B cell (primary cell): ENCODE results near the gene SORL1-AS1.

ENCODE experiments used
- ATAC-seq: fragments of 200-7000 bp; cut with Tn5 transposase; one replicate; pipeline ENCODE4 v1.10.0; 2021; ENCODE audit warnings: low read depth, mild to moderate bottlenecking, moderate number of reproducible peaks, moderate library complexity
- CTCF ChIA-PET: fragments of 350-600 bp; sonication (Branson Sonifier 250); formaldehyde crosslinking; loops from one replicate; lab custom pipeline; 2021; ENCODE audit warnings: antibody characterized with exemption, inconsistent platforms; lab: Charles Lee
- POLR2A ChIA-PET: fragments of 350-600 bp; sonication (Branson Sonifier 250); formaldehyde crosslinking; loops from one replicate; lab custom pipeline; 2021; ENCODE audit warnings: antibody characterized with exemption; lab: Charles Lee
- DNase-seq: peaks from one replicate; pipeline ENCODE4 v3.0.0; 2013
- H2AFZ ChIP-seq: 2 replicates; pipeline ENCODE4 v1.6.1; 2012; ENCODE audit warnings: mild to moderate bottlenecking, low read depth, low read length; ENCODE audit not compliant: insufficient read depth, poor library complexity, severe bottlenecking
- H3K27ac ChIP-seq, 2 donors: 1 replicate in 1 of 2; 2 replicates in 1 of 2; pipeline ENCODE4 v1.5.1; 2012 to 2013; ENCODE audit warnings: low read length in 2 of 2, mild to moderate bottlenecking in 2 of 2, moderate library complexity in 1 of 2
- H3K27me3 ChIP-seq, 4 experiments: fragments of 200-600 bp in 1 of 4; sonication (generic) in 1 of 4; replicated peaks in 1 of 4; 1 replicate in 2 of 4; 2 replicates in 2 of 4; pipeline versions ENCODE4 v1.6.1 to v1.7.0; 2013 to 2016; ENCODE audit warnings: low read length in 3 of 4, mild to moderate bottlenecking in 2 of 4, mixed read lengths in 1 of 4, moderate library complexity in 1 of 4; ENCODE audit not compliant: insufficient read depth in 4 of 4, control insufficient read depth in 3 of 4; ENCODE audit errors: control extremely low read depth in 1 of 4
- H3K36me3 ChIP-seq, 2 experiments: replicated peaks in 1 of 2; 1 replicate in 1 of 2; 2 replicates in 1 of 2; pipeline versions ENCODE4 v1.6.1 to v1.7.1; 2013; ENCODE audit warnings: low read length in 1 of 2; ENCODE audit not compliant: insufficient read depth in 2 of 2, control insufficient read depth in 1 of 2; ENCODE audit errors: control extremely low read depth in 1 of 2, extremely low read depth in 1 of 2
- H3K4me1 ChIP-seq, 2 donors: fragments of 200-600 bp in 1 of 2; sonication (generic) in 1 of 2; 1 replicate in 1 of 2; 2 replicates in 1 of 2; pipeline versions ENCODE4 v1.5.1 to v1.6.1; 2013 to 2017; ENCODE audit warnings: low read length in 2 of 2; ENCODE audit not compliant: control insufficient read depth in 2 of 2, insufficient read depth in 2 of 2
- H3K4me2 ChIP-seq: replicated peaks from 2 replicates; pipeline ENCODE3; 2012; ENCODE audit warnings: mild to moderate bottlenecking, low read depth, low read length; ENCODE audit not compliant: poor library complexity, severe bottlenecking
- H3K4me3 ChIP-seq, 5 experiments: fragments of 200-600 bp in 1 of 5; sonication (generic) in 1 of 5; 1 replicate in 3 of 5; 2 replicates in 2 of 5; pipeline versions ENCODE4 v1.5.1 to v1.7.0; 2011 to 2016; ENCODE audit warnings: low read length in 4 of 5, mild to moderate bottlenecking in 4 of 5, low read depth in 2 of 5, control low read depth in 1 of 5, moderate library complexity in 1 of 5; ENCODE audit not compliant: insufficient read depth in 1 of 5; ENCODE audit errors: control extremely low read depth in 1 of 5, extremely low read depth in 1 of 5
- H3K79me2 ChIP-seq: fragments of 200-600 bp; sonication (generic); one replicate; pipeline ENCODE4 v1.6.0; 2016; ENCODE audit warnings: low read length; ENCODE audit not compliant: control insufficient read depth, insufficient read depth
- H3K9ac ChIP-seq: fragments of 200-600 bp; sonication (generic); 2 replicates; pipeline ENCODE4 v1.6.1; 2017; ENCODE audit warnings: mild to moderate bottlenecking, low read length, moderate library complexity
- H3K9me3 ChIP-seq, 3 donors: one replicate each; pipeline versions ENCODE4 v1.6.1 to v1.7.1; 2013; ENCODE audit warnings: low read length in 2 of 3; ENCODE audit not compliant: control insufficient read depth in 2 of 3, insufficient read depth in 1 of 3; ENCODE audit errors: control extremely low read depth in 1 of 3
- H4K20me1 ChIP-seq: 2 replicates; pipeline ENCODE4 v1.6.0; 2012; ENCODE audit warnings: mild to moderate bottlenecking, low read length; ENCODE audit not compliant: insufficient read depth, control insufficient read depth, poor library complexity, severe bottlenecking
- H3K27ac Mint-ChIP-seq: one replicate; pipeline ENCODE4 v1.8.0; 2021; ENCODE audit warnings: mixed read lengths
- H3K27me3 Mint-ChIP-seq: one replicate; pipeline ENCODE4 v1.8.0; 2021; ENCODE audit warnings: mixed read lengths
- H3K4me1 Mint-ChIP-seq: one replicate; pipeline ENCODE4 v1.8.0; 2021; ENCODE audit warnings: mixed read lengths
- H3K4me3 Mint-ChIP-seq: one replicate; pipeline ENCODE4 v1.8.0; 2021; ENCODE audit warnings: mixed read lengths
- H3K9me3 Mint-ChIP-seq: one replicate; pipeline ENCODE4 v1.8.0; 2022; ENCODE audit warnings: mixed read lengths; ENCODE audit not compliant: insufficient read depth
- EZH2 ChIP-seq: IDR thresholded peaks from 2 replicates; pipeline ENCODE4 v1.6.1; 2012; ENCODE audit warnings: borderline replicate concordance, low read depth, mild to moderate bottlenecking, moderate library complexity, low read length; ENCODE audit not compliant: insufficient read depth, poor library complexity, severe bottlenecking
- WGBS: methylation state at CpG from one replicate; pipeline ENCODE4 v1.1.5; 2013; ENCODE audit warnings: missing lambda C conversion rate; ENCODE audit not compliant: insufficient coverage; 5-methylcytosine and 5-hydroxymethylcytosine counted together
- intact Hi-C: fragments of 100-400 bp; cut with micrococcal nuclease; formaldehyde crosslinking; loops from one replicate; pipeline ENCODE4 v1.10.0; 2022
- TF ChIP-seq, protein P1 (sequence below): fragments of 200-600 bp; IDR thresholded peaks from one replicate; pipeline ENCODE4 v1.8.0; 2022; ENCODE audit warnings: antibody characterized with exemption, mild to moderate bottlenecking

The SORL1-AS1 gene

GRCh38 chr11:121441521-121441920 is 11.2 kb downstream of the SORL1-AS1 start:
- Histone ChIP-seq H2AFZ (no peak overlapping the region), H3K4me3 (no peak overlapping the region), H3K9me3 (no peaks in the 10 kb centered on the region), H3K4me1 (peaks cover 11 to 15% of the 10 kb centered on the region in 2 donors), H3K4me2 (no peak overlapping the region), H3K79me2 (no peaks in the 10 kb centered on the region), H3K27me3 (no peaks in the 10 kb centered on the region), H3K36me3 (no peaks in the 10 kb centered on the region), H4K20me1 (no peaks in the 10 kb centered on the region), H3K9ac (no peak overlapping the region), H3K27ac (no peak overlapping the region)
- Mint-ChIP-seq H3K4me1 (peaks cover 24% of the 10 kb centered on the region), H3K27ac (no peak overlapping the region), H3K9me3 (no peaks in the 10 kb centered on the region), H3K4me3 (no peak overlapping the region), H3K27me3 (no peaks in the 10 kb centered on the region)
- TF ChIP-seq, protein P1, sequence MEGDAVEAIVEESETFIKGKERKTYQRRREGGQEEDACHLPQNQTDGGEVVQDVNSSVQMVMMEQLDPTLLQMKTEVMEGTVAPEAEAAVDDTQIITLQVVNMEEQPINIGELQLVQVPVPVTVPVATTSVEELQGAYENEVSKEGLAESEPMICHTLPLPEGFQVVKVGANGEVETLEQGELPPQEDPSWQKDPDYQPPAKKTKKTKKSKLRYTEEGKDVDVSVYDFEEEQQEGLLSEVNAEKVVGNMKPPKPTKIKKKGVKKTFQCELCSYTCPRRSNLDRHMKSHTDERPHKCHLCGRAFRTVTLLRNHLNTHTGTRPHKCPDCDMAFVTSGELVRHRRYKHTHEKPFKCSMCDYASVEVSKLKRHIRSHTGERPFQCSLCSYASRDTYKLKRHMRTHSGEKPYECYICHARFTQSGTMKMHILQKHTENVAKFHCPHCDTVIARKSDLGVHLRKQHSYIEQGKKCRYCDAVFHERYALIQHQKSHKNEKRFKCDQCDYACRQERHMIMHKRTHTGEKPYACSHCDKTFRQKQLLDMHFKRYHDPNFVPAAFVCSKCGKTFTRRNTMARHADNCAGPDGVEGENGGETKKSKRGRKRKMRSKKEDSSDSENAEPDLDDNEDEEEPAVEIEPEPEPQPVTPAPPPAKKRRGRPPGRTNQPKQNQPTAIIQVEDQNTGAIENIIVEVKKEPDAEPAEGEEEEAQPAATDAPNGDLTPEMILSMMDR: no peak
- no peak for TF ChIP-seq EZH2
- CTCF ChIA-PET: interaction anchor here (0.6 to 1.7 kb wide), 2 partner anchors 15 to 23 kb away, joined by 3 to 6 read pairs; no protein-coding TSS in a partner anchor
- POLR2A ChIA-PET: no interaction called here
- DNase-seq: no peak
- WGBS: no CpG with 5 or more reads among the region's 2 CpGs
- ATAC-seq: no peak
- intact Hi-C loops: no loop called here

- Histone ChIP-seq H3K4me2 (no peak overlapping the region), H3K27me3 (no peaks in the 10 kb centered on the region), H3K9me3 (no peaks in the 10 kb centered on the region), H3K36me3 (no peaks in the 10 kb centered on the region), H3K4me3 (no peak overlapping the region), H4K20me1 (no peaks in the 10 kb centered on the region), H3K9ac (no peak overlapping the region), H3K27ac (no peak overlapping the region), H2AFZ (no peak overlapping the region), H3K4me1 (peaks cover 5 to 9% of the 10 kb centered on the region in 2 donors), H3K79me2 (no peaks in the 10 kb centered on the region)
- ChIA-PET POLR2A (no interaction called here), CTCF (interaction anchor here (1.3 kb wide), 1 partner anchor 10 kb away, joined by 4 read pairs; no protein-coding TSS in a partner anchor)
- Mint-ChIP-seq H3K27me3 (no peaks in the 10 kb centered on the region), H3K4me1 (peaks cover 24% of the 10 kb centered on the region), H3K4me3 (no peak overlapping the region), H3K9me3 (no peaks in the 10 kb centered on the region), H3K27ac (no peak overlapping the region)
- TF ChIP-seq EZH2: no peak
- TF ChIP-seq, protein P1: no peak
- intact Hi-C loops: no loop called here
- ATAC-seq (no peak), DNase-seq (no peak)
Measured at GRCh38 chr11:121439759-121440158, 13.0 kb downstream of the SORL1-AS1 start.
